ENCODE results near the gene TNIK.

TNIK gene

GRCh38 chr3:171345107-171345843 is 114.9 kb downstream of the TNIK start:
- DNase-seq, result peak in 14 of 58 donors; percentile 5 to 54 (median 24)

- DNase-seq, result no peak
Measured at GRCh38 chr3:171343693-171344092, 116.5 kb downstream of the TNIK start.

GRCh38 chr3:171342783-171343420 is 117.3 kb downstream of the TNIK start:
- DNase-seq, result no peak

- DNase-seq, result no peak
Measured at GRCh38 chr3:171342200-171342599, 118.0 kb downstream of the TNIK start.

- DNase-seq, result no peak
Measured at GRCh38 chr3:171340434-171340833, 119.8 kb downstream of the TNIK start.

GRCh38 chr3:171339598-171339997 is 120.6 kb downstream of the TNIK start:
- no peak for DNase-seq

- DNase-seq, result no peak
Measured at GRCh38 chr3:171336406-171336805, 123.8 kb downstream of the TNIK start.

GRCh38 chr3:171335559-171335958 is 124.6 kb downstream of the TNIK start:
- DNase-seq, result no peak

- peak in 1 of 58 donors; percentile 2 for DNase-seq
Measured at GRCh38 chr3:171334465-171334811, 125.8 kb downstream of the TNIK start.

- no peak for DNase-seq
Measured at GRCh38 chr3:171333784-171334464, 126.3 kb downstream of the TNIK start.

- DNase-seq, result no peak
Measured at GRCh38 chr3:171330938-171331337, 129.3 kb downstream of the TNIK start.

- no peak for DNase-seq
Measured at GRCh38 chr3:171329746-171330145, 130.5 kb downstream of the TNIK start.

GRCh38 chr3:171328419-171329082 is 131.7 kb downstream of the TNIK start:
- peak in 1 of 58 donors; percentile 15 for DNase-seq

- DNase-seq, result no peak
Measured at GRCh38 chr3:171327441-171328174, 132.6 kb downstream of the TNIK start.

- DNase-seq, result no peak
Measured at GRCh38 chr3:171326717-171327440, 133.3 kb downstream of the TNIK start.

GRCh38 chr3:171323938-171324536 is 136.2 kb downstream of the TNIK start:
- DNase-seq, result no peak

- no peak for DNase-seq
Measured at GRCh38 chr3:171321559-171322360, 138.4 kb downstream of the TNIK start.

- peak in 7 of 58 donors; percentile 11 to 60 (median 25) for DNase-seq
Measured at GRCh38 chr3:171320750-171321558, 139.3 kb downstream of the TNIK start.
